Measurements from ENCODE around the gene CBX1. TPM values are rescaled to one million over a fixed set of nuclear protein-coding genes. Genes with fewer than 3 reads are reported as not detected.

CBX1 gene
- total RNA-seq, 1 donor from 2014 or later: 34.0 TPM

DNA sequence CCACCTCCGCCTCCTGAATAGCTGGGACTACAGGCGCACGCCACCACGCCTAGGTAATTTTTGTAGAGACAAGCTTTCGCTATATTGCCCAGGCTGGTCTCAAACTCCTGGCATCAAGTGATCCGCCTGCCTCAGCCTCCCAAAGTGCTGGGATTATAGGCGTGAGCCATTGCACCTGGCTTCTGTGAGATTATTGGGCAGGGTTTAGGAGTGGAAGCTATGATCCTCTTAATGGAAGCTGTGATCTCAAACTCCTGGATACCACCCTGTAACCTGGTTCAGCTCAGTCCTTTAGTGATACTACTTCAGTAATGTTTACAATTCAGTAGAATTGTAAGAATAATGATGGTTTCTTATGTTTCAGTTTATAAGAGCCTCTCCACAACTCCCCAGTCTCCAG, 39.0 kb downstream of the CBX1 start:
- intact Hi-C loops (cut with DNase I): no loop called here
- Histone ChIP-seq H3K27ac (no peak overlapping the region), H3K4me3 (no peak overlapping the region), H3K4me1 (no peaks in the 10 kb centered on the region), H3K27me3 (no peaks in the 10 kb centered on the region), H3K9me3 (no peaks in the 10 kb centered on the region), H3K36me3 (peaks cover 84% of the 10 kb centered on the region)
- TF ChIP-seq CTCF (IDR thresholded peaks at IDR 0.05): no peak
- DNase-seq (no peak), ATAC-seq (no peak)

- no peak overlapping the region for H3K4me3 ChIP-seq
- no peaks in the 10 kb centered on the region for H3K27me3 ChIP-seq
- H3K36me3 ChIP-seq: peaks cover 88% of the 10 kb centered on the region
- no peaks in the 10 kb centered on the region for H3K9me3 ChIP-seq
- DNase-seq (no peak), ATAC-seq (peak; percentile 37)
- peaks cover 8% of the 10 kb centered on the region for H3K4me1 ChIP-seq
- TF ChIP-seq CTCF (IDR thresholded peaks at IDR 0.05): no peak
- intact Hi-C loops (cut with DNase I): no loop called here
- no peak overlapping the region for H3K27ac ChIP-seq
Measured at GRCh38 chr17:48060249-48060648, 41.0 kb downstream of the CBX1 start.

DNA sequence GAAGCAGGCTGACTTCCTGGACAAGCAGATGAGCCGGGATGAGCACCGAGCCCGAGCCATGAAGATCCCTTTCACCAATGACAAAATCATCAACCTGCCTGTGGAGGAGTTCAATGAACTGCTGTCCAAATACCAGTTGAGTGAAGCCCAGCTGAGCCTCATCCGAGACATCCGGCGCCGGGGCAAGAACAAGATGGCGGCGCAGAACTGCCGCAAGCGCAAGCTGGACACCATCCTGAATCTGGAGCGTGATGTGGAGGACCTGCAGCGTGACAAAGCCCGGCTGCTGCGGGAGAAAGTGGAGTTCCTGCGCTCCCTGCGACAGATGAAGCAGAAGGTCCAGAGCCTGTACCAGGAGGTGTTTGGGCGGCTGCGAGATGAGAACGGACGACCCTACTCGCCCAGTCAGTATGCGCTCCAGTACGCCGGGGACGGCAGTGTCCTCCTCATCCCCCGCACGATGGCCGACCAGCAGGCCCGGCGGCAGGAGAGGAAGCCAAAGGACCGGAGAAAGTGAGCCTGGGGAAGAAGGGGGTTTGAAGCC, 42.1 kb downstream of the CBX1 start:
- Histone ChIP-seq H3K27ac (no peak overlapping the region), H3K9me3 (no peaks in the 10 kb centered on the region), H3K36me3 (peaks cover 79% of the 10 kb centered on the region), H3K4me1 (peaks cover 17% of the 10 kb centered on the region), H3K27me3 (no peaks in the 10 kb centered on the region), H3K4me3 (no peak overlapping the region)
- ATAC-seq: no peak
- no peak for TF ChIP-seq CTCF (IDR thresholded peaks at IDR 0.05)
- DNase-seq: no peak
- intact Hi-C loops (cut with DNase I): no loop called here

DNA sequence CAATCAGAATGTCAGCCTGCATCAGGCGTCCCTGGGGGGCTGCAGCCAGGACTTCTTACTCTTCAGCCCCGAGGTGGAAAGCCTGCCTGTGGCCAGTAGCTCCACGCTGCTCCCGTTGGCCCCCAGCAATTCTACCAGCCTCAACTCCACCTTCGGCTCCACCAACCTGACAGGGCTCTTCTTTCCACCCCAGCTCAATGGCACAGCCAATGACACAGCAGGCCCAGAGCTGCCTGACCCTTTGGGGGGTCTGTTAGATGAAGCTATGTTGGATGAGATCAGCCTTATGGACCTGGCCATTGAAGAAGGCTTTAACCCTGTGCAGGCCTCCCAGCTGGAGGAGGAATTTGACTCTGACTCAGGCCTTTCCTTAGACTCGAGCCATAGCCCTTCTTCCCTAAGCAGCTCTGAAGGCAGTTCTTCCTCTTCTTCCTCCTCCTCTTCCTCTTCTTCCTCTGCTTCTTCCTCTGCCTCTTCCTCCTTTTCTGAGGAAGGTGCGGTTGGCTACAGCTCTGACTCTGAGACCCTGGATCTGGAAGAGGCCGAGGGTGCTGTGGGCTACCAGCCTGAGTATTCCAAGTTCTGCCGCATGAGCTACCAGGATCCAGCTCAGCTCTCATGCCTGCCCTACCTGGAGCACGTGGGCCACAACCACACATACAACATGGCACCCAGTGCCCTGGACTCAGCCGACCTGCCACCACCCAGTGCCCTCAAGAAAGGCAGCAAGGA, 42.7 kb downstream of the CBX1 start:
- Histone ChIP-seq H3K36me3 (peaks cover 81% of the 10 kb centered on the region), H3K27me3 (no peaks in the 10 kb centered on the region), H3K9me3 (no peaks in the 10 kb centered on the region), H3K4me1 (peaks cover 23% of the 10 kb centered on the region), H3K4me3 (no peak overlapping the region), H3K27ac (no peak overlapping the region)
- no peak for TF ChIP-seq CTCF (IDR thresholded peaks at IDR 0.05)
- ATAC-seq (no peak), DNase-seq (no peak)
- intact Hi-C loops (cut with DNase I): no loop called here

DNA sequence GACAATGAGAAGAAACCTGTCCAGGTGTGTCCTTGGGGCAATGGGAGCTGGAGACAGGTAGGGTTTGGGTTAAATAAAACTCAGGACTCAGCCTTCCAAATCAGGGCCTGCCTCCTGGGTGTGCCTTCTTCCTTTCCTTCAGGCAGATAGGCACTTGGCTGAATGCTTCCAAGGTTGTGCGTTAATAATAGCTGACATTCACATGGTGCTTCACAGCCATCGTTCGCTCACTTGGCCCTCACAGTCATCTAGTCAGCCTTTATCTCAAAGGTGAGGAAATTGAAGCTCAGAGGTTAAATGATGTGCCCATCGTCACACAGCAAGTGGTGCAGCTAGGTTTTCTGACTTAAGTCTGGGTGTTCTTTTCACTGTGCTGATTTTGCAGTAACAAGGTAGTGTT, 43.7 kb downstream of the CBX1 start:
- ATAC-seq (no peak), DNase-seq (no peak)
- intact Hi-C loops (cut with DNase I): no loop called here
- TF ChIP-seq CTCF (IDR thresholded peaks at IDR 0.05): no peak
- peaks cover 32% of the 10 kb centered on the region for H3K4me1 ChIP-seq
- peaks cover 77% of the 10 kb centered on the region for H3K36me3 ChIP-seq
- H3K27me3 ChIP-seq: no peaks in the 10 kb centered on the region
- no peaks in the 10 kb centered on the region for H3K9me3 ChIP-seq
- no peak overlapping the region for H3K27ac ChIP-seq
- H3K4me3 ChIP-seq: no peak overlapping the region
